Measurements from ENCODE around the gene DDIT4. TPM values are rescaled to one million over a fixed set of nuclear protein-coding genes. Genes with fewer than 3 reads are reported as not detected.
A peak's percentile ranks its signal among the peaks of the same experiment; 100 is the strongest.
"Not testable (repeated sequence)": the region's sequence is repeated elsewhere in the genome, so short reads cannot be mapped to it uniquely, and the experiment has no call there.

The DDIT4 gene
- total RNA-seq, 1 donor from 2014 or later, result 36.9 TPM

DNA sequence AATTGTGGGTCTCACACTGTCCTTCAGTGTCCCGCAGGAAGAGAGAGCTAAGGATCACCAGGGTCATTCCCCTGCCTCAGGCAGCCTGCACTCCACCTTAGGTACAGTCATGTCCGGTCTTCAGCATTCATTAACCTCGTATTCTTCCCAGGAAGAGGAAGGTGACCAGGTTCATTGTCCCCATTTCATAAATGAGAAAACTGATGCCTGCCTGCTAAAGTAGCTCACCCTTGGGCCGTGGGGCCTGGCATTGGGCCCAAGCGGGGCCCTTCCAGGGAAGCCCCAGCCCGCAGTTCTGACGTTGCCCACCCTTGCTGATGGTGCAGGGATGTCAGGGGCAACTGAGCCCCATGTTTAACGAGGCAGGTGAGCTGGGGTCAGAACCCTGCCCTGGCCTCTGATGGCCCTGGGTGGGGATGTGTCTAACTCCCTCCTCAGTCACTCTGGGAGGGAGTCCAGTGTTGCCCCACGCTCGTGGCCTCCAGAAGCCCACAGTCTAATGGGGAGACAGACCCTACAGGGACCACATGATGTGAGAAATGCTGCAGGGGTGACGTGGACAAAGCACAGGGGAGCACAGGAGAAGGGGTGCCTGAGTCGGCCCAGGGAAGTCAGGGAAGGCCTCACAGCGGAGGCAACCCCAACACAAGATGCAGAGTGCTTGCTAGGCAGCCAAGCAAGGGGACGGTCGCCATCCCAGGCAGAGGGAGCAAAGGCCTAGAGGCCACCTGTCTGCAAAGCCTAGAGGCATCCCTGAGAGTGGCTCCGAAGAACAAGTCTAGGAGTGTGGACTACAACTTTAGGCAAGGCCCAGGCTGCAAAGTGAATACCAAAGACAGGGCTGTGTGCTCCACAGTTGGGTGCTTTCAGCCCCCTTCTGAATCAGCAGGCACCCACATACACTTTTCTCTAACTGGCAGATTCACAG, 25.1 kb downstream of the DDIT4 start:
- peaks cover 3% of the 10 kb centered on the region for H3K9me3 Mint-ChIP-seq (ENCODE audit: low read depth)
- H3K36me3 Mint-ChIP-seq (ENCODE audit: insufficient read depth), result no peaks in the 10 kb centered on the region
- peaks cover 3% of the 10 kb centered on the region for H3K27me3 Mint-ChIP-seq
- peaks cover 3% of the 10 kb centered on the region for H3K4me1 Mint-ChIP-seq (ENCODE audit: low read depth)
- peak overlapping the region; percentile 96 for H3K27ac Mint-ChIP-seq
- no peak for DNase-seq (ENCODE audit: low spot score, unreplicated experiment)
- no peak overlapping the region for H3K4me3 Mint-ChIP-seq (ENCODE audit: low read depth)
- TF ChIP-seq, protein P1, sequence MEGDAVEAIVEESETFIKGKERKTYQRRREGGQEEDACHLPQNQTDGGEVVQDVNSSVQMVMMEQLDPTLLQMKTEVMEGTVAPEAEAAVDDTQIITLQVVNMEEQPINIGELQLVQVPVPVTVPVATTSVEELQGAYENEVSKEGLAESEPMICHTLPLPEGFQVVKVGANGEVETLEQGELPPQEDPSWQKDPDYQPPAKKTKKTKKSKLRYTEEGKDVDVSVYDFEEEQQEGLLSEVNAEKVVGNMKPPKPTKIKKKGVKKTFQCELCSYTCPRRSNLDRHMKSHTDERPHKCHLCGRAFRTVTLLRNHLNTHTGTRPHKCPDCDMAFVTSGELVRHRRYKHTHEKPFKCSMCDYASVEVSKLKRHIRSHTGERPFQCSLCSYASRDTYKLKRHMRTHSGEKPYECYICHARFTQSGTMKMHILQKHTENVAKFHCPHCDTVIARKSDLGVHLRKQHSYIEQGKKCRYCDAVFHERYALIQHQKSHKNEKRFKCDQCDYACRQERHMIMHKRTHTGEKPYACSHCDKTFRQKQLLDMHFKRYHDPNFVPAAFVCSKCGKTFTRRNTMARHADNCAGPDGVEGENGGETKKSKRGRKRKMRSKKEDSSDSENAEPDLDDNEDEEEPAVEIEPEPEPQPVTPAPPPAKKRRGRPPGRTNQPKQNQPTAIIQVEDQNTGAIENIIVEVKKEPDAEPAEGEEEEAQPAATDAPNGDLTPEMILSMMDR (IDR thresholded peaks at IDR 0.05; ENCODE audit: unreplicated experiment), result no peak

DNA sequence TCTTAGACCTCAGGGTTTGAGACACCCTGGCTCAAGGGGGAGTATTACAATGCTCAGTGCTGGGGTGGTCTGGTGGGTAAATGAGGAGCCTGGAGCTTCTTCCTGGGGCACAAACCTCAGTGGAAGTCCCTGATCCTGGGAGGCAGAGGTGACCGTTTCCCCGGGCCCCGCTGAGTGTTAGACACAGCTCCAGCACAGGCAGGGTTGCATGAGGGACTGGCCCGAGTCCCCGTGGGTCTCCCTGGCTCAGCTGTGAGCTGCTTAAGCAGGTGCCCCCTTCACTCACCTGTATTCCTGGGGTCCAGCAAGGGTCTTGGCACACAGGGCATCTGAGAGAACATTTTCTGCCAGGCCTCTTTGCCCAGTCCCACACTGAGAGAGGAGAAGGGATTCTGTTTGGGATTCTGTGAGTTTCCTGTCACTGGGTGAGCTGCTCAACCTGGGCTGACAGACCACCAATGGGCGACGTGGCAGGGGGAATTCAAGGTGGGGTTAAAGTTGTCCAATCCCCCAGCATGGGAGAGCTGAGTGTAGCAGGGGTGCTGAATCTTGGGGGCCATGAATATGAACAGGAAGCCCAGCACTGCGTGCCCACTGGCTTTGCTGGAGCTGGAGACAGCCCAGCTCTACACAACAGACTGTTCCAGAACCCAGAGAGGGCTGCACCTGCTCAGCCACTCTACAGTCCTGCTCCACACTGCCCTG, 29.9 kb downstream of the DDIT4 start:
- Mint-ChIP-seq H3K4me1 (ENCODE audit: low read depth) (no peaks in the 10 kb centered on the region), H3K4me3 (ENCODE audit: low read depth) (no peak overlapping the region), H3K36me3 (ENCODE audit: insufficient read depth) (no peaks in the 10 kb centered on the region), H3K27ac (peak overlapping the region; percentile 56), H3K27me3 (no peaks in the 10 kb centered on the region), H3K9me3 (ENCODE audit: low read depth) (peaks cover 3% of the 10 kb centered on the region)
- no peak for DNase-seq (ENCODE audit: low spot score, unreplicated experiment)
- TF ChIP-seq, protein P1 (IDR thresholded peaks at IDR 0.05; ENCODE audit: unreplicated experiment), result no peak

DNA sequence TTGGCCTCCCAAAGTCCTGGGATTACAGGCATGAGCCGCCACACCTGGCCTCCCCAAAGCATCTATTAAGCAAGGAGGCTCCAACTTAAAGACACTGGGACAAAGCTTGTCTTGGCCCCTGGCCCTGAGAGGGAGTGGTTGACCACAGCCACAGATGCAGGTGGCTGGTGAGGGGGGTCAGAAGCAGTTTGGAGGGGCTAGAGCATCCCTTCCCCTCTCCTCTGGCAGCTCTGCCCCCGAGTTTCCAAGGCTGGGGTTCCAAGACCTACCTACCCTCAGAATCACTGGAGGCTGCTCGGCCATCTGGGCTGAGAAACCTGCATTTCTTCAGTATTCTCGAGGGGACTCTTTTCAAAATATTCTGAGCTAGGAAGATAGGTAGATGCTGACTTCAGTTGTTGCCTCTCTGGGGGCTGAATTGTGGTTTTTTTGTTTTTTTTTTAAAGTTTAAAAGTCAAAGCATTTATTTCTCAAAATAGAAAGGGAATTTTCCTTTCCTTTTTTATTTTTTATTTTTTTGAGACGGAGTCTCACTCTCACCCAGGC, 32.6 kb downstream of the DDIT4 start:
- peaks cover 8% of the 10 kb centered on the region for H3K4me1 Mint-ChIP-seq (ENCODE audit: low read depth)
- TF ChIP-seq, protein P1 (IDR thresholded peaks at IDR 0.05; ENCODE audit: unreplicated experiment), result no peak
- peaks cover under 1% of the 10 kb centered on the region for H3K9me3 Mint-ChIP-seq (ENCODE audit: low read depth)
- H3K36me3 Mint-ChIP-seq (ENCODE audit: insufficient read depth), result no peaks in the 10 kb centered on the region
- DNase-seq (ENCODE audit: low spot score, unreplicated experiment), result no peak
- H3K27ac Mint-ChIP-seq, result no peak overlapping the region
- H3K27me3 Mint-ChIP-seq, result peaks cover 9% of the 10 kb centered on the region
- H3K4me3 Mint-ChIP-seq (ENCODE audit: low read depth), result no peak overlapping the region

DNA sequence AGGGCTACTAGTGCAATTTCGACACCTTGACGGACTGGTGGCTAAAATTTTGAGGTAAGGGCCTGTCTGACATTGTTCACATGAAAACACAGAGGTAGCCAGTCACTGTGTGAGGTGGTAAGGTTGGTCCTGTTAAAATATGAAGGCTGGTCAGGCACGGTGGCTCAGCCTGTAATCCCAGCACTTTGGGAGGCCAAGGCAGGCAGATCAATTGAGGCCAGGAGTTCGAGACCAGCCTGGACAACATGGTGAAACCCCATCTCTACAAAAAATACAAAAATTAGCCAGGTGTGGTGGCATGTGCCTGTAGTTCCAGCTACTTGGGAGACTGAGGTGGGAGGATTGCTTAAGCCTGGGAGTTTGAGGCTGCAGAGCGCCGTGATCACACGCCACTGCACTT, 34.0 kb downstream of the DDIT4 start:
- H3K36me3 Mint-ChIP-seq (ENCODE audit: insufficient read depth); H3K4me3 Mint-ChIP-seq (ENCODE audit: low read depth); H3K9me3 Mint-ChIP-seq (ENCODE audit: low read depth); DNase-seq (ENCODE audit: low spot score, unreplicated experiment); H3K27me3 Mint-ChIP-seq; H3K4me1 Mint-ChIP-seq (ENCODE audit: low read depth); H3K27ac Mint-ChIP-seq: not testable (repeated sequence)

DNA sequence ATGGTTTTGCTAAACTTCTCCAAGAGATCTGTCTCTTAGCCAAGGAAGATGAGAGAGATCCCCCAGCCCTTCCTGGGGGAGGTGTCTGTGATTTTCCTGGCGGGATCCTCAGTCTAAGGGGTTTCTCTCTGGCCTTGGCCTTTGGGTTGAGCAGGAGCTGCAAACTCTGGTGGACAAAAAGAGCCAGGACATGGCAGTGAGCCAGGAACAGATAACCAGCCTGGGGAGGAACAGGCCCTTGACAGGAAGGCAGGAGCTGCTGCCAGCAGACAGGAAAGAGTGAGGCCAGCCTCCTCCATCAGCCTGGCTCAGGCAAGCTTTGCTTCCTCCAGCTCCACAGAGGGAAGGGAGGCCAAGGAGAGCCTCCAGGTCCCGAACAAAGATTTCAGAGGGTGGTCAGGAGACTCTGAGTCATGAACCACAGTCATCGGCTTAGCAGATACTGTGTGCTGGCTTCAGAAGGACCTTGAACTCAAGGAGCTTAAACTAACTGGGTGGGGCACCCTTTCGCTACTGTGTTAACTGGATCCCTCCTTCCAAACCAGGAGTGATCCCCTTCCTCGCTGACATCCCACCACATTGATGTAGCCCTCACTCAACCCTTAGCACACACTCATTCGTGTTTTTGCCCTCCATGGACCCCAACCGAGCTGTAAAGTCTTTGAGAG, 34.7 kb downstream of the DDIT4 start:
- Mint-ChIP-seq H3K36me3 (ENCODE audit: insufficient read depth) (no peaks in the 10 kb centered on the region), H3K4me3 (ENCODE audit: low read depth) (no peak overlapping the region), H3K27me3 (peaks cover 9% of the 10 kb centered on the region), H3K9me3 (ENCODE audit: low read depth) (no peaks in the 10 kb centered on the region), H3K4me1 (ENCODE audit: low read depth) (peaks cover 8% of the 10 kb centered on the region), H3K27ac (no peak overlapping the region)
- no peak for DNase-seq (ENCODE audit: low spot score, unreplicated experiment)
- TF ChIP-seq, protein P1 (IDR thresholded peaks at IDR 0.05; ENCODE audit: unreplicated experiment), result no peak

All from progenitor cell of endocrine pancreas (in vitro differentiated cells).